H1 (cell line): Measurements from ENCODE around the gene NUDT3. TPM values are rescaled to one million over a fixed set of nuclear protein-coding genes. Genes with fewer than 3 reads are reported as not detected.

Experiments used
- ASH2L ChIP-seq: fragments of 200-600, 300-600 bp; sonication (generic); IDR thresholded peaks from one replicate; pipeline ENCODE4 v1.7.1; 2017; ENCODE audit warnings: low read length
- ATF3 ChIP-seq: IDR thresholded peaks from 2 replicates; pipeline ENCODE4 v1.6.1; 2011; ENCODE audit warnings: low read depth, mild to moderate bottlenecking, low read length; ENCODE audit not compliant: insufficient read depth
- CEBPB ChIP-seq: IDR thresholded peaks from 2 replicates; pipeline ENCODE4 v1.6.1; 2012; ENCODE audit warnings: low read depth, low read length
- CHD1 ChIP-seq: IDR thresholded peaks from 2 replicates; pipeline ENCODE4 v1.6.1; 2012; ENCODE audit warnings: low read depth, low read length, improper control_type of control experiment
- GTF2F1 ChIP-seq: IDR thresholded peaks from 2 replicates; pipeline ENCODE4 v1.6.1; 2012; ENCODE audit warnings: low read depth, low read length, improper control_type of control experiment, borderline replicate concordance
- JUND ChIP-seq: IDR thresholded peaks from 2 replicates; pipeline ENCODE4 v1.6.1; 2011; ENCODE audit warnings: mild to moderate bottlenecking, improper control_type of control experiment, low read length
- KDM1A ChIP-seq: fragments of 200-600, 300-600 bp; sonication (generic); IDR thresholded peaks from 2 replicates; pipeline ENCODE4 v1.7.1; 2016; ENCODE audit warnings: mild to moderate bottlenecking, low read length, borderline replicate concordance
- SIN3A ChIP-seq, 2 experiments: IDR thresholded peaks in 1 of 2; conservative IDR thresholded peaks in 1 of 2; 2 replicates each; pipeline ENCODE4 v1.6.1; 2011 to 2012; ENCODE audit warnings: low read length in 2 of 2, improper control_type of control experiment in 1 of 2, low read depth in 1 of 2, mild to moderate bottlenecking in 1 of 2
- SP1 ChIP-seq: IDR thresholded peaks from 2 replicates; pipeline ENCODE4 v1.6.1; 2011; ENCODE audit warnings: low read depth, low read length
- SP4 ChIP-seq: IDR thresholded peaks from 2 replicates; pipeline ENCODE4 v1.6.1; 2012; ENCODE audit warnings: low read length, inconsistent platforms
- TAF7 ChIP-seq: optimal IDR thresholded peaks from 2 replicates; pipeline ENCODE3; 2011; ENCODE audit warnings: low read depth, mild to moderate bottlenecking, inconsistent platforms, low read length, moderate library complexity, borderline replicate concordance
- TBP ChIP-seq: IDR thresholded peaks from 2 replicates; pipeline ENCODE4 v1.6.1; 2011; ENCODE audit warnings: low read depth, low read length, improper control_type of control experiment
- polyA plus RNA-seq, 7 experiments: library from polyadenylated mRNA; depleted of rRNA in 3 of 7; stranded (reverse) in 5 of 7; unstranded in 2 of 7; fragments of >200 nt in 5 of 7; fragments of 200-250 nt in 2 of 7; gene quantifications; 1 replicate in 5 of 7; 2 replicates in 1 of 7; 4 replicates in 1 of 7; pipeline versions ENCODE4 v1.2.1 to v1.2.3, GENCODE V29; 2011 to 2013; ENCODE audit warnings: missing spikeins in 2 of 7, mixed read lengths in 2 of 7
- total RNA-seq: library from RNA; stranded (reverse); fragmentation: NEBNext Ultra II Directional; extraction: Animal tissue kit (Norgen Biotek cat#: 25700); gene quantifications from 2 replicates; pipeline ENCODE4 v1.2.1, GENCODE V29; 2021
- TF ChIP-seq, protein P1 (sequence below): fragments of 300-600 bp; sonication (generic); IDR thresholded peaks from 2 replicates; pipeline ENCODE4 v1.7.1; 2012; ENCODE audit warnings: low read length, moderate library complexity, mild to moderate bottlenecking, inconsistent platforms; ENCODE audit not compliant: insufficient replicate concordance

NUDT3 gene
- total and polyA plus RNA-seq, 2 of the 8 experiments (the other 6 are each of a cell fraction or from before 2014, with no cell fraction given): 14.1 to 36.9 TPM

GRCh38 chr6:34236131-34236442 is 156.4 kb downstream of the NUDT3 start (continued):
- TF ChIP-seq, protein P1, sequence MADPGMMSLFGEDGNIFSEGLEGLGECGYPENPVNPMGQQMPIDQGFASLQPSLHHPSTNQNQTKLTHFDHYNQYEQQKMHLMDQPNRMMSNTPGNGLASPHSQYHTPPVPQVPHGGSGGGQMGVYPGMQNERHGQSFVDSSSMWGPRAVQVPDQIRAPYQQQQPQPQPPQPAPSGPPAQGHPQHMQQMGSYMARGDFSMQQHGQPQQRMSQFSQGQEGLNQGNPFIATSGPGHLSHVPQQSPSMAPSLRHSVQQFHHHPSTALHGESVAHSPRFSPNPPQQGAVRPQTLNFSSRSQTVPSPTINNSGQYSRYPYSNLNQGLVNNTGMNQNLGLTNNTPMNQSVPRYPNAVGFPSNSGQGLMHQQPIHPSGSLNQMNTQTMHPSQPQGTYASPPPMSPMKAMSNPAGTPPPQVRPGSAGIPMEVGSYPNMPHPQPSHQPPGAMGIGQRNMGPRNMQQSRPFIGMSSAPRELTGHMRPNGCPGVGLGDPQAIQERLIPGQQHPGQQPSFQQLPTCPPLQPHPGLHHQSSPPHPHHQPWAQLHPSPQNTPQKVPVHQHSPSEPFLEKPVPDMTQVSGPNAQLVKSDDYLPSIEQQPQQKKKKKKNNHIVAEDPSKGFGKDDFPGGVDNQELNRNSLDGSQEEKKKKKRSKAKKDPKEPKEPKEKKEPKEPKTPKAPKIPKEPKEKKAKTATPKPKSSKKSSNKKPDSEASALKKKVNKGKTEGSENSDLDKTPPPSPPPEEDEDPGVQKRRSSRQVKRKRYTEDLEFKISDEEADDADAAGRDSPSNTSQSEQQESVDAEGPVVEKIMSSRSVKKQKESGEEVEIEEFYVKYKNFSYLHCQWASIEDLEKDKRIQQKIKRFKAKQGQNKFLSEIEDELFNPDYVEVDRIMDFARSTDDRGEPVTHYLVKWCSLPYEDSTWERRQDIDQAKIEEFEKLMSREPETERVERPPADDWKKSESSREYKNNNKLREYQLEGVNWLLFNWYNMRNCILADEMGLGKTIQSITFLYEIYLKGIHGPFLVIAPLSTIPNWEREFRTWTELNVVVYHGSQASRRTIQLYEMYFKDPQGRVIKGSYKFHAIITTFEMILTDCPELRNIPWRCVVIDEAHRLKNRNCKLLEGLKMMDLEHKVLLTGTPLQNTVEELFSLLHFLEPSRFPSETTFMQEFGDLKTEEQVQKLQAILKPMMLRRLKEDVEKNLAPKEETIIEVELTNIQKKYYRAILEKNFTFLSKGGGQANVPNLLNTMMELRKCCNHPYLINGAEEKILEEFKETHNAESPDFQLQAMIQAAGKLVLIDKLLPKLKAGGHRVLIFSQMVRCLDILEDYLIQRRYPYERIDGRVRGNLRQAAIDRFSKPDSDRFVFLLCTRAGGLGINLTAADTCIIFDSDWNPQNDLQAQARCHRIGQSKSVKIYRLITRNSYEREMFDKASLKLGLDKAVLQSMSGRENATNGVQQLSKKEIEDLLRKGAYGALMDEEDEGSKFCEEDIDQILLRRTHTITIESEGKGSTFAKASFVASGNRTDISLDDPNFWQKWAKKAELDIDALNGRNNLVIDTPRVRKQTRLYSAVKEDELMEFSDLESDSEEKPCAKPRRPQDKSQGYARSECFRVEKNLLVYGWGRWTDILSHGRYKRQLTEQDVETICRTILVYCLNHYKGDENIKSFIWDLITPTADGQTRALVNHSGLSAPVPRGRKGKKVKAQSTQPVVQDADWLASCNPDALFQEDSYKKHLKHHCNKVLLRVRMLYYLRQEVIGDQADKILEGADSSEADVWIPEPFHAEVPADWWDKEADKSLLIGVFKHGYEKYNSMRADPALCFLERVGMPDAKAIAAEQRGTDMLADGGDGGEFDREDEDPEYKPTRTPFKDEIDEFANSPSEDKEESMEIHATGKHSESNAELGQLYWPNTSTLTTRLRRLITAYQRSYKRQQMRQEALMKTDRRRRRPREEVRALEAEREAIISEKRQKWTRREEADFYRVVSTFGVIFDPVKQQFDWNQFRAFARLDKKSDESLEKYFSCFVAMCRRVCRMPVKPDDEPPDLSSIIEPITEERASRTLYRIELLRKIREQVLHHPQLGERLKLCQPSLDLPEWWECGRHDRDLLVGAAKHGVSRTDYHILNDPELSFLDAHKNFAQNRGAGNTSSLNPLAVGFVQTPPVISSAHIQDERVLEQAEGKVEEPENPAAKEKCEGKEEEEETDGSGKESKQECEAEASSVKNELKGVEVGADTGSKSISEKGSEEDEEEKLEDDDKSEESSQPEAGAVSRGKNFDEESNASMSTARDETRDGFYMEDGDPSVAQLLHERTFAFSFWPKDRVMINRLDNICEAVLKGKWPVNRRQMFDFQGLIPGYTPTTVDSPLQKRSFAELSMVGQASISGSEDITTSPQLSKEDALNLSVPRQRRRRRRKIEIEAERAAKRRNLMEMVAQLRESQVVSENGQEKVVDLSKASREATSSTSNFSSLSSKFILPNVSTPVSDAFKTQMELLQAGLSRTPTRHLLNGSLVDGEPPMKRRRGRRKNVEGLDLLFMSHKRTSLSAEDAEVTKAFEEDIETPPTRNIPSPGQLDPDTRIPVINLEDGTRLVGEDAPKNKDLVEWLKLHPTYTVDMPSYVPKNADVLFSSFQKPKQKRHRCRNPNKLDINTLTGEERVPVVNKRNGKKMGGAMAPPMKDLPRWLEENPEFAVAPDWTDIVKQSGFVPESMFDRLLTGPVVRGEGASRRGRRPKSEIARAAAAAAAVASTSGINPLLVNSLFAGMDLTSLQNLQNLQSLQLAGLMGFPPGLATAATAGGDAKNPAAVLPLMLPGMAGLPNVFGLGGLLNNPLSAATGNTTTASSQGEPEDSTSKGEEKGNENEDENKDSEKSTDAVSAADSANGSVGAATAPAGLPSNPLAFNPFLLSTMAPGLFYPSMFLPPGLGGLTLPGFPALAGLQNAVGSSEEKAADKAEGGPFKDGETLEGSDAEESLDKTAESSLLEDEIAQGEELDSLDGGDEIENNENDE: no peak
- TF ChIP-seq SP4: 0 out of 2 replicates have a peak, but pooled peaks have one; percentile 27
- no peak for TF ChIP-seq SIN3A (conservative IDR thresholded peaks at IDR 0.05 in 1 of 2, IDR thresholded peaks at IDR 0.05 in 1 of 2; ENCODE audit: low read depth in 1 of 2, low read length in 2 of 2)
- TF ChIP-seq TAF7: no peak
- TF ChIP-seq KDM1A: no peak
- TF ChIP-seq GTF2F1: no peak
- no peak for TF ChIP-seq TBP
- peak; percentile 36 for TF ChIP-seq ASH2L
- no peak for TF ChIP-seq CHD1
- TF ChIP-seq ATF3: no peak
- TF ChIP-seq SP1: no peak
- TF ChIP-seq CEBPB: 0 out of 2 replicates have a peak, but pooled peaks have one; percentile 2
- no peak for TF ChIP-seq JUND
